Stimulated activated naive CD8-positive, alpha-beta T cell treated with anti-CD3 and anti-CD28 coated beads, Interleukin-15, amount 100 ng/mL, for 72 hours (primary cell): ENCODE measurements around the gene MVD.
"Not testable (repeated sequence)": the region's sequence is repeated elsewhere in the genome, so short reads cannot be mapped to it uniquely, and the experiment has no call there.

ENCODE experiments used
- ATAC-seq: fragments of 150-1000 bp; cut with Tn5 transposase; 2 replicates; pipeline ENCODE4 v1.10.0; 2021; ENCODE audit warnings: mild to moderate bottlenecking, moderate library complexity
- DNase-seq, 2 donors: peaks; one replicate each; pipeline ENCODE4 v3.0.0; 2021 to 2022
- H3K27ac Mint-ChIP-seq, 2 donors: one replicate each; pipeline ENCODE4 v1.8.0; 2022; ENCODE audit warnings: mild to moderate bottlenecking in 2 of 2, mixed read lengths in 2 of 2, moderate library complexity in 2 of 2
- H3K27me3 Mint-ChIP-seq: one replicate; pipeline ENCODE4 v1.8.0; 2022; ENCODE audit warnings: mixed read lengths
- H3K4me1 Mint-ChIP-seq: one replicate; pipeline ENCODE4 v1.8.0; 2022; ENCODE audit warnings: mild to moderate bottlenecking, mixed read lengths
- H3K4me3 Mint-ChIP-seq, 2 donors: one replicate each; pipeline ENCODE4 v1.8.0; 2022; ENCODE audit warnings: mild to moderate bottlenecking in 2 of 2, mixed read lengths in 2 of 2, moderate library complexity in 1 of 2
- H3K9me3 Mint-ChIP-seq, 2 donors: one replicate each; pipeline ENCODE4 v1.8.0; 2022; ENCODE audit warnings: mixed read lengths in 2 of 2

MVD gene

DNA sequence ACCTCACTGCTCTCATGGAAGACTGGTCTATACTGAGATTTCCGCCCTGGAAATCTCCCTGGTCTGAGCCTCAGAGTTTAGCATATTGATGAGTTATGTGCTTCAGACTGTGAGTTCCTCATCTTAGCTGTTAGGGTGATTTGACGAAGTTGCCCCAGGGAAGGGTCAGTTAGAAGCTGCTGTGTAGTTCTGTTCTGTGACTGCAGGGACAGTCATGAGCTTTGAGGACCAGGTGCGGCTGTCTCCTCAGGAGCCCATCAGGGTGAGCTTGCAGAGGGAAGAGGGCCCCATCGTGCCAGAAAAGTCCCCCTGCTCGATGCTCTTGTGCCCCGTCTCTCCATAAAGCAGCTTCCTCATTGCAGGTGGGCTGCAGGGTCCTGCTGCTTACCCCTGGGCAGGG, 52.8 kb downstream of the MVD start:
- no peak for ATAC-seq
- peak overlapping the region in 1 of 2 donors; percentile 52 for H3K27ac Mint-ChIP-seq
- DNase-seq, result no peak
- no peaks in the 10 kb centered on the region for H3K9me3 Mint-ChIP-seq
- H3K4me1 Mint-ChIP-seq, result peaks cover 6% of the 10 kb centered on the region
- no peaks in the 10 kb centered on the region for H3K27me3 Mint-ChIP-seq
- no peak overlapping the region for H3K4me3 Mint-ChIP-seq

DNA sequence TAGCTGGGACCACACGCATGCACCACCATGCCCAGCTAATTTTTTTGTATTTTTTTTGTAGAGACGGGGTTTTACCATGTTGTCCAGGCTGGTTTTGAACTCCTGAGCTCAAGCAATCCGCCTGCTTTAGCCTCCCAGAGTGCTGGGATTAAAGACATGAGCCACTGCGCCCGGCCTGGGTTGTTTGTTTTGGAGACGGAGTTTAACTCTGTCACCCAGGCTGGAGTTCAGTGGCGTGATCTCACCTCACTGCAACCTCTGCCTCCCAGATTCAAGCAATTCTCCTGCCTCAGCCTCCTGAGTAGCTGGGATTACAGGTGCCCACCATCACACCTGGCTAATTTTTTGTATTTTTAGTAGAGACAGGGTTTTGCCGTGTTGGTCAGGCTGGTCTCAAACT, 53.5 kb downstream of the MVD start:
- H3K9me3 Mint-ChIP-seq, H3K4me3 Mint-ChIP-seq, H3K4me1 Mint-ChIP-seq, H3K27ac Mint-ChIP-seq, ATAC-seq, DNase-seq, H3K27me3 Mint-ChIP-seq: not testable (repeated sequence)

DNA sequence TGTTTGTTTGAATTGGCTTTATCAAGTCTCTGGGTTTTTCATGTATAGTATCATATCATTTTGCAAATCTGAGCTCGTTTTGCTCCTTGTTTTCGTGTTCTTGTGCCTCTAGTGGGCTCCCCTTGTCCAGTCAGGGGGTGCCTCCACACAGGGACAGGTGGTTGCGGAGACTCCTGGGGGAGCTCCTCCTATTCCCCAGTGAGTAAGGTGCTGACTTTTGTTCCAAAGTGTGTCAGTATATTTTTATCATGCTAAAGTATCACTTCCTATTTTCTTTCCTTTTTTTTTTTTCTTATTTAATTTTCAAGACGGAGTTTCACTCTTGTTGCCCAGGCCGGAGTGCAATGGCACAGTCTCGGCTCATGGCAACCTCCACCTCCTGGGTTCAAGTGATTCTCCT, 54.8 kb downstream of the MVD start:
- no peak for DNase-seq
- Mint-ChIP-seq H3K9me3 (no peaks in the 10 kb centered on the region), H3K4me3 (no peak overlapping the region), H3K4me1 (peaks cover 4% of the 10 kb centered on the region), H3K27ac (peak overlapping the region in 1 of 2 donors; percentile 77), H3K27me3 (no peaks in the 10 kb centered on the region)
- ATAC-seq, result no peak

DNA sequence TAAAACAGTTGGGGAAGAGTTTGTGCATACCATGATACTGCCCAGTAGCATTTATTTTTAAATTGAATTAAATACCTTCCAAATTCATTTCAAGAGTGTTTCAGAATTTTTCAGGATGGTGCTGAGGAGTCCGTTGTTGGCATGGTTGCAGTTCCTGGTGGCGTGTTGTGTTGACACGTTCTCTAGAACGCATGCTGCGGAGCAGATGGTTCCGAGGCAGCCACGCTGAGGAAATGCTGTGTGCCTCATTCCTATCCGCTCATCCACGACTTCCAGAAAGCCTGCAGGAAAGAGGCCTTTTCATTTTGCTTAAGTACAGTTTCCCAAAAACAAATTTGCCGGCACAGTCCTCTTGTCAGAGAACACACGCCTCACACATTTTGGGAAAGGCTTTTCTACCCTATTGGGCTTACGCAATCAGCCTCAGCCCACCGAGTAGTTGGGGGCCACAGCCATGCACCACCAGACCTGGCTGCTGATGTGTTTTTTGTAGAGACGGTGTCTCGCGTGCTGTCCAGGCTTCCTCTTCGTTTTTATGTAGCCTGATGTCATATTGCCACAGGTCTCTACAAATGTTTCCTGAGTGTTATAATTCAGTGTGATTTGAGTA, 56.6 kb downstream of the MVD start:
- peak overlapping the region; percentile 25 to 34 for H3K27ac Mint-ChIP-seq
- no peak for DNase-seq
- peaks cover 4% of the 10 kb centered on the region for H3K4me1 Mint-ChIP-seq
- H3K4me3 Mint-ChIP-seq, result no peak overlapping the region
- no peaks in the 10 kb centered on the region for H3K9me3 Mint-ChIP-seq
- no peaks in the 10 kb centered on the region for H3K27me3 Mint-ChIP-seq
- ATAC-seq, result no peak

DNA sequence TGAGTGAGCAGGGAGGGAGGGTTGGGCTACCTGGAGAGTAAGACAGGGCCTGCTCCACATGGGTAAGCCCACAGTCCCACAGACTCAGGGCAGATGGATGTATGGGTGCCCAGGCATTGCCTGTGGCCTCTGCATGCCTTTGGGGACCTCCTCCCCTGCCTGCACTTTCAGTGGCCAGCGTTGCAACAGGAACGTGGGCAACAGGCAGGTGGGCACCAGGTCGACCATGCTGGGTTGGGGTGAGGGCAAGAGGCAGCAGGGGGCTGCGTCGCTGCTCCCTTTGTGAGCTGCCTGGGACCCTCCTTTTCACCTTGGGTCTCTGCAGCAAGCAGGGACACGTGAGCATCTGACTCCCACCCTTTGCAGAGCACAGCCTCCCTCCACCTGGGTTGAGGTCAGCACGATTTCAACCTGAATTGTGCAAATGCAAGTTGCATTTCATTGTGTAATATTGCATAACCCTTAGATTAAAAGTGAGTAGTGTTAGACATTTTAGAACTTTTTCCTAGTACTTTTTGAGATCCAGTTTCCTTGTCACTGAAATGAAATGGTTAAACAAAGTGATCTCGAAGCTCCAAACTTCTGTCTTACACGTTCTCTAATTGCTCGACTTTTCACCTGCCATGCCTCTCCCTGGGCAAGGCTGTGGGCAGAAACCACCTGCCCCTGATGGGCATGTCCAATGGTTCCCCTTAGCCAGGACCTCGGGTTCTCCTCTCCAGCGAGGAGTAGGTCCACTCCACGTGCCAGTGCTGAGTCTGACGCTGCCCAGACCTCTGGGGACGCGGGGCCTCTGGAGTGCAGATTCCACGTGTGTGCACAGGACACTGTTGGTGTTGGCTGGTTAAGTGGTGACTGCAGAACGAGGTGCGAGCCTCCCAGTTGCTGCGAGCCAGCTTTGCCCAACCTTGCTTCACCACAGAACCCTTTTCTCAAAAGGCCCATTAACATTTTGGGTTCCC, 57.4 kb downstream of the MVD start:
- H3K27ac Mint-ChIP-seq, result no peak overlapping the region
- no peaks in the 10 kb centered on the region for H3K27me3 Mint-ChIP-seq
- H3K9me3 Mint-ChIP-seq, result no peaks in the 10 kb centered on the region
- H3K4me1 Mint-ChIP-seq, result no peaks in the 10 kb centered on the region
- ATAC-seq (no peak), DNase-seq (no peak)
- no peak overlapping the region for H3K4me3 Mint-ChIP-seq

DNA sequence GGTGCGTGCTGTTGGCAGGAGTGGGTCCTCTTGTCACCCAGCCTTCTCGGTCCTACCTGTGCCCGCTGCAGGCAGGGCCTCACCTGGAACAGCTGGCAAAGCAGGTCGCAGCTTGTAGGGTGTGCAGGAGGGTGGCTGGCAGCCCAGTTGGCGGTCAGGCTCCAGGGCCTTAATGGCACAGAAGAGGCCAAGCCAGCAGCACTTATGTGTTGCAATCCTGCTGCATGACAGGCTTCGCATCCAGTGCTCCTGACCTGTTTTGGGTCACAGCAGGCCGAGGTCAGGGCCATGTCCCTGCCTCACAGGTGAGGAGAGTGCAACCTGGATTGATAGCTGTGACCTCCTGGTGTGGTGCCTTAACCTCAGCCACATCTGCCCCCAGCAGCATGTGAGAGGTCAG, 60.8 kb downstream of the MVD start:
- Mint-ChIP-seq H3K27me3 (no peaks in the 10 kb centered on the region), H3K9me3 (no peaks in the 10 kb centered on the region), H3K4me1 (no peaks in the 10 kb centered on the region), H3K27ac (no peak overlapping the region), H3K4me3 (no peak overlapping the region)
- DNase-seq, result no peak
- no peak for ATAC-seq
